ENCODE data around the gene MRPL33. TPM values are rescaled to one million over a fixed set of nuclear protein-coding genes. Genes with fewer than 3 reads are reported as not detected.

MRPL33 gene
- total and polyA plus RNA-seq, 2 of the 13 experiments (the other 11 are each of a cell fraction or from before 2014, with no cell fraction given) = 69.7 to 218 TPM

- TF ChIP-seq, protein P1, sequence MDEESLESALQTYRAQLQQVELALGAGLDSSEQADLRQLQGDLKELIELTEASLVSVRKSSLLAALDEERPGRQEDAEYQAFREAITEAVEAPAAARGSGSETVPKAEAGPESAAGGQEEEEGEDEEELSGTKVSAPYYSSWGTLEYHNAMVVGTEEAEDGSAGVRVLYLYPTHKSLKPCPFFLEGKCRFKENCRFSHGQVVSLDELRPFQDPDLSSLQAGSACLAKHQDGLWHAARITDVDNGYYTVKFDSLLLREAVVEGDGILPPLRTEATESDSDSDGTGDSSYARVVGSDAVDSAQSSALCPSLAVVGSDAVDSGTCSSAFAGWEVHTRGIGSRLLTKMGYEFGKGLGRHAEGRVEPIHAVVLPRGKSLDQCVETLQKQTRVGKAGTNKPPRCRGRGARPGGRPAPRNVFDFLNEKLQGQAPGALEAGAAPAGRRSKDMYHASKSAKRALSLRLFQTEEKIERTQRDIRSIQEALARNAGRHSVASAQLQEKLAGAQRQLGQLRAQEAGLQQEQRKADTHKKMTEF (CRISPR knock-in tag; IDR thresholded peaks at IDR 0.05) = peak; percentile 43; the same call in 1 of the 2 replicates
- peak; percentile 72; the same call in 1 of the 2 replicates for TF ChIP-seq FOXO1 (CRISPR knock-in tag; IDR thresholded peaks at IDR 0.05)
- peak; percentile 66; the same call in 1 of the 2 replicates for TF ChIP-seq KLF6 (CRISPR knock-in tag; IDR thresholded peaks at IDR 0.05)
- TF ChIP-seq ZNF749 (CRISPR knock-in tag; IDR thresholded peaks at IDR 0.05; ENCODE audit: borderline replicate concordance) = no peak
- TF ChIP-seq ZNF264 (CRISPR knock-in tag; IDR thresholded peaks at IDR 0.05) = no peak
- TF ChIP-seq CREB1 (IDR thresholded peaks at IDR 0.05) = no peak
- no peak for TF ChIP-seq CREB1 (CRISPR knock-in tag; IDR thresholded peaks at IDR 0.05)
- TF ChIP-seq SP140L (CRISPR knock-in tag; IDR thresholded peaks at IDR 0.05; ENCODE audit: borderline replicate concordance) = 0 out of 2 replicates have a peak, but pooled peaks have one; percentile 79
- peak; percentile 54 for TF ChIP-seq TBX2 (CRISPR knock-in tag; IDR thresholded peaks at IDR 0.05; ENCODE audit: borderline replicate concordance)
- TF ChIP-seq FOXA3 (CRISPR knock-in tag; IDR thresholded peaks at IDR 0.05) = peak; percentile 65
- TF ChIP-seq, protein P2, sequence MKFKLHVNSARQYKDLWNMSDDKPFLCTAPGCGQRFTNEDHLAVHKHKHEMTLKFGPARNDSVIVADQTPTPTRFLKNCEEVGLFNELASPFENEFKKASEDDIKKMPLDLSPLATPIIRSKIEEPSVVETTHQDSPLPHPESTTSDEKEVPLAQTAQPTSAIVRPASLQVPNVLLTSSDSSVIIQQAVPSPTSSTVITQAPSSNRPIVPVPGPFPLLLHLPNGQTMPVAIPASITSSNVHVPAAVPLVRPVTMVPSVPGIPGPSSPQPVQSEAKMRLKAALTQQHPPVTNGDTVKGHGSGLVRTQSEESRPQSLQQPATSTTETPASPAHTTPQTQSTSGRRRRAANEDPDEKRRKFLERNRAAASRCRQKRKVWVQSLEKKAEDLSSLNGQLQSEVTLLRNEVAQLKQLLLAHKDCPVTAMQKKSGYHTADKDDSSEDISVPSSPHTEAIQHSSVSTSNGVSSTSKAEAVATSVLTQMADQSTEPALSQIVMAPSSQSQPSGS (CRISPR knock-in tag; IDR thresholded peaks at IDR 0.05) = peak; percentile 65; the same call in 1 of the 2 replicates
- TF ChIP-seq, protein P3, sequence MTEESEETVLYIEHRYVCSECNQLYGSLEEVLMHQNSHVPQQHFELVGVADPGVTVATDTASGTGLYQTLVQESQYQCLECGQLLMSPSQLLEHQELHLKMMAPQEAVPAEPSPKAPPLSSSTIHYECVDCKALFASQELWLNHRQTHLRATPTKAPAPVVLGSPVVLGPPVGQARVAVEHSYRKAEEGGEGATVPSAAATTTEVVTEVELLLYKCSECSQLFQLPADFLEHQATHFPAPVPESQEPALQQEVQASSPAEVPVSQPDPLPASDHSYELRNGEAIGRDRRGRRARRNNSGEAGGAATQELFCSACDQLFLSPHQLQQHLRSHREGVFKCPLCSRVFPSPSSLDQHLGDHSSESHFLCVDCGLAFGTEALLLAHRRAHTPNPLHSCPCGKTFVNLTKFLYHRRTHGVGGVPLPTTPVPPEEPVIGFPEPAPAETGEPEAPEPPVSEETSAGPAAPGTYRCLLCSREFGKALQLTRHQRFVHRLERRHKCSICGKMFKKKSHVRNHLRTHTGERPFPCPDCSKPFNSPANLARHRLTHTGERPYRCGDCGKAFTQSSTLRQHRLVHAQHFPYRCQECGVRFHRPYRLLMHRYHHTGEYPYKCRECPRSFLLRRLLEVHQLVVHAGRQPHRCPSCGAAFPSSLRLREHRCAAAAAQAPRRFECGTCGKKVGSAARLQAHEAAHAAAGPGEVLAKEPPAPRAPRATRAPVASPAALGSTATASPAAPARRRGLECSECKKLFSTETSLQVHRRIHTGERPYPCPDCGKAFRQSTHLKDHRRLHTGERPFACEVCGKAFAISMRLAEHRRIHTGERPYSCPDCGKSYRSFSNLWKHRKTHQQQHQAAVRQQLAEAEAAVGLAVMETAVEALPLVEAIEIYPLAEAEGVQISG (CRISPR knock-in tag; IDR thresholded peaks at IDR 0.05) = peak; percentile 46
- TF ChIP-seq BCL6 (CRISPR knock-in tag; IDR thresholded peaks at IDR 0.05) = peak; percentile 49; the same call in 1 of the 2 replicates
- TF ChIP-seq NCOA2 (CRISPR knock-in tag; IDR thresholded peaks at IDR 0.05) = 0 out of 2 replicates have a peak, but pooled peaks have one; percentile 28
- TF ChIP-seq PPARG (CRISPR knock-in tag; conservative IDR thresholded peaks at IDR 0.05) = peak; percentile 55; the same call in 1 of the 2 replicates
- TF ChIP-seq FOXC1 (CRISPR knock-in tag; IDR thresholded peaks at IDR 0.05; ENCODE audit: borderline replicate concordance) = peak; percentile 43; the same call in 1 of the 2 replicates
- TF ChIP-seq THAP11 (CRISPR knock-in tag; IDR thresholded peaks at IDR 0.05) = peak; percentile 49; the same call in 1 of the 2 replicates
- no peak for TF ChIP-seq HMG20B (CRISPR knock-in tag; conservative IDR thresholded peaks at IDR 0.05)
- TF ChIP-seq ZNF691 (CRISPR knock-in tag; IDR thresholded peaks at IDR 0.05; ENCODE audit: borderline replicate concordance, low read depth) = peak; percentile 62; the same call in 1 of the 2 replicates
- TF ChIP-seq TGIF2 (CRISPR knock-in tag; IDR thresholded peaks at IDR 0.05) = peak; percentile 41; the same call in 1 of the 2 replicates
- peak; percentile 40; the same call in 1 of the 2 replicates for TF ChIP-seq ISL2 (CRISPR knock-in tag; IDR thresholded peaks at IDR 0.05)
- TF ChIP-seq PCBP1 (IDR thresholded peaks at IDR 0.05; ENCODE audit: borderline replicate concordance, low read depth, low read length) = no peak
- TF ChIP-seq KMT2A (CRISPR knock-in tag; IDR thresholded peaks at IDR 0.05) = peak; percentile 48; the same call in 1 of the 2 replicates
- TF ChIP-seq RXRA (CRISPR knock-in tag; IDR thresholded peaks at IDR 0.05) = 0 out of 2 replicates have a peak, but pooled peaks have one; percentile 36
- no peak for TF ChIP-seq ESRRA (CRISPR knock-in tag; IDR thresholded peaks at IDR 0.05; ENCODE audit: low read depth)
- TF ChIP-seq ATM (IDR thresholded peaks at IDR 0.05; ENCODE audit: borderline replicate concordance) = no peak
- TF ChIP-seq NFKBIZ (CRISPR knock-in tag; IDR thresholded peaks at IDR 0.05) = peak; percentile 74; the same call in 1 of the 2 replicates
Measured at GRCh38 chr2:27754138-27754588, 17.4 kb upstream of the MRPL33 start (continued).
